HG03108 (cell line): Measurements from ENCODE around the gene ALPI.

Experiments
- ATAC-seq: cut with Tn5 transposase; IDR thresholded peaks from one replicate; pipeline ENCODE4 v1.9.1; 2021; ENCODE audit warnings: moderate library complexity; ENCODE audit not compliant: unreplicated experiment

Gene ALPI

GRCh38 chr2:232483311-232483922 is 27.5 kb downstream of the ALPI start:
- no peak for ATAC-seq

DNA sequence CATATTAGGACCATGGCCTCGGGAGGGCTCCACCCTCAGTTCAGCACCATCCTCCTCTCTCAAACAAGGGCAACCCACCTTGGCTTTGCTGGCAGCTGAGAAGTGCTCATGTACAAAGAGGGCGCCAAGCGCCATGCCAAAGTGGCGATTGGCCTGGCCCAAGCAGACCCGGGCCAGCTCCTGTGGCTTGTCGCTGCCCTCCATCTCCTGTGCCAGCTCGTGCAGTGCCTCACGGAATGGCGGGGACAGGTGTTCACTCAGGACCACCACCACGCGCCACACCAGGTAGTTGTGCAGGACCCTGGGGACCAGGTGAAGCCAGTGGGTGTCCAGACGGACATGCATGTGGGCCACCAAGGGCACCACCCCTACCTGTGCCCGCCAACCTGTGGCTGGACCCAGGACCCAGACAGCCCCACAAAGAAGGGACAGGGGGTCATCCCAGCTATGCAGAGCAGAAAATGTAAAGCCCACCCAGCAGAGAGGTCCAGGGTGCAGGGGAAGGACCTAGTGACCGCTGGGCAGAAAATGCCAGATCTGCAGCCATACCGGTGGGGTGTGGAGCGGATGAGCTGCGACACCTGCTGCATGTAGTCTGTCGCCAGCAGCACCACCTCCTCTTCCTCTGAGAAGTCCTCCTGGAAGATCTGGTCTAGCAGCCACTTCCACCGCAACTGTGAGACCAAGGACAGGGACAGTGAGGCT is 28.1 kb downstream of the ALPI start:
- ATAC-seq, result no peak

GRCh38 chr2:232484628-232485347 is 28.8 kb downstream of the ALPI start:
- ATAC-seq, result no peak

DNA sequence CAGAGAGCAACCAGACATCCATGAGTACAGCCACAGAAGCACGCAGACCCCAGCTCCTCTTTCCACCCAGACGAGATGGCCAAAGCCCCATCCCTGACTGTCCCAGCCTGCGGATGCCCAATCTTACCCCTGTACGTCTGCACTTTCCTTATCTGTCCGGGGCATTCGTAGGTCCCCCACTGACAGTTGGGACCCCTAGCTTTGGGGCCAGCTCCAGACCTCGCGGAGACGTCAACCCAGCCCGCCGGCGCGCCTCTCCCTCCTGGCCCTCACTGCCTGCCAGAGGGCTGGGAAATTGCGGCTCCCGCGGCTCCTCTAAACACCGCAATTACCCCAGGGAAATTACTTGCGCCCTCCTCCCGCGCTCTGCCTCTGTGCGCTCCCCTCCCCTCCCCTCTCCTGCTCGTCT is 29.4 kb downstream of the ALPI start:
- ATAC-seq, result no peak

DNA sequence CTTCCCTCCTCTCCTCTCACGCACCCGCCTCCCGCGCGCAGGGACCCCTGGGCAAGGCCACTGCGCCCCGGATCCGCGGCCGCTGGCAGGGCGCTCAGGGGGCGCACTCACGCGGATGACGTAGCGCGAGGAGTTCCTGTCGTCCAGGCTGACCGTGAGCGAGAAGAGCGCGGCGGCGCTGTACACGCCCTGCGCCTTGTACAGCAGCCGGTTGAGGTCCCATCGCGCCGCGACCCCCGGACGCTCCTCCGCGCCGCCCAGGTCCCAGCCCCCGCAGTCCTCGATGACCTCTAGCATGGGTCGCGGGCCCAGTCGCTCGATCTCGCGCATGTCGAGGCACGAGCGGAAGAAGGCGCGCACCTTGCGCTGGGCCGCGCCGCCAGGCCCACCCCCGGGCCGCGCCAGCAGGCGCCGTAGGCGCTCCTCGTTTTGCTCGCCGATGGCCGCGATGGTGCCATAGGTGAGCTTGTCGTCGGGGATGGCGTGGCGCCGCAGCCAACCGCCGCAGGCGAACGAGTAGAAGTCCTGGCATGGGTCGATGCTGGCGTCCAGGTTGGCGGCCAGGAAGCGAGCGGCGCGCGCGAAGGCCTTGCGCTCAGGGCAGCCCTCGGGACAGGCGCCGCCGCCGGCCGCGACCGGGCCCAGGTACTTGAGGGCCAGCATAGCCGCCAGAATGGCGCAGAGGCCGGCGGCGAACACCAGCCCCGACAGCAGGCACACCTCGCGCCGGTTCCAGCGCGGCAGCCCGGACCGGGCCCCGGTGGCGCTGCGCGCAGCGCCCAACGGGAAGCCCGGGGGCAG is 30.0 kb downstream of the ALPI start:
- no peak for ATAC-seq

GRCh38 chr2:232486558-232487384 is 30.8 kb downstream of the ALPI start:
- no peak for ATAC-seq

- ATAC-seq, result no peak
Observed at GRCh38 chr2:232487385-232488096, 31.6 kb downstream of the ALPI start, which contains the start of gene ECEL1. Gene ECEL1 (minus strand): TSS chr2:232487834. CDS start chr2:232486653, 1,181 bp downstream.

- no peak for ATAC-seq
Observed at GRCh38 chr2:232488097-232488711, 32.3 kb downstream of the ALPI start.

DNA sequence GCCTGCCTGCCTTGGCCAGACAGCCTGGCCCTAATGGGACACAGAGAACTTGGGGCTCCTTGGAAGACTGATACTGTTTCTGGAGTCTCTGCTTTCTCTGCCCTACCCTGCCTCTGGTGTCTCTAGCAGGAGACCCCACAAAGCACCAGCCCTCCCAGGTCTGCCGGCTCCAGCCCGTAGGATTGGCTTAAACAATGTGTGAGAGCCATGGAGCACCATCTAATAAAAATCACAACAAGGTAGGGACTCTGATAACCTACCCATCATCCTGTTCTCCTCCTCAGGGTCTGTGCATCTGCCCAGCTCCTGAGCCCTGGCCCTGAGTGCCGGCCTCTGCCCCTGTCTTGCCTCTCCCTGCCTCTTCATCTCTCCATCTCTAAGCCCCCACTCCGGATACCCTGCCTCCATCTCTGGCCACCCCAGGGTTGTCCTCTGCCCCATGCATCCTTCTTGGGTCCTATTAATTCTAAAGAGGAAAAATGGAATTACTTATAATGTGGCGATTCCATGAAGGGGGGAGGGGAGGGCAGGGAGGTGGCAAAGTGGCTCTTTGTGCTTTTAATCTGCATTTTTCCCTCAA is 32.9 kb downstream of the ALPI start:
- no peak for ATAC-seq

DNA sequence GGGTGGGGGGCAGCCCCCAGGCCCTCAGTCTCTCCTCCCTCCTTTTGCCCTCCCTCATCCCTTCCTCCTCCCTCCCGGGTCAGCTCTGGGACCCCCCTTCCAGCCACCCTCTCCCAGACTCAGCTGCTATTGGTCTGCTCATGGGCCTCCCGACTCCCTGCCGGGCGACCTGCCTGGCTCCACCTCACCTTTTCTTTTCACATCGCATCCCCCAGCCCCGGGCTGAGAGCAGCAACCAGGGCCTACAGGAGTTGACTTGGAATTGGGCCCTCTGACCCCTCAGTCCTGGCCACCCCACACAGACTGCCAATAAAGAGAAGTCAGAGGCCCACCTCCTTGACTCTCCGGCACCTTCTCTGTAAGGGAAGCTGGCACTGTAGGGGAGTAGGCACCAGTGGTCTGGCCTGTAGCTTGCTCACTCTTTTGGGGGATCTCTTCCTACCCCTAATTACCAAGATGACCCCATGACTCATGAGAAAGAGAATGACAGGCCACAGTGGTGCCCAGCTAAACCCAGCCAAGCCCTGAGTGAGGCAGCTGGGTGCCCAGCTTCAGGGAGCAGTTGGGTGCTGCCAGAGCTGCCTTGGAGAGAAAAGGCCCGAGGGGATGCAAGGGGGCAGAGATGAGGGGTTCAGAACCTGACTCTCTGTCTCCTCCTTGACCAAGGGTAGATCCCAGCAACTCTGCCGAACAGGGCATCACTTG is 33.7 kb downstream of the ALPI start:
- ATAC-seq, result no peak

- ATAC-seq, result no peak
Observed at GRCh38 chr2:232490221-232491138, 34.5 kb downstream of the ALPI start.

- ATAC-seq, result no peak
Observed at GRCh38 chr2:232491139-232491780, 35.3 kb downstream of the ALPI start.

DNA sequence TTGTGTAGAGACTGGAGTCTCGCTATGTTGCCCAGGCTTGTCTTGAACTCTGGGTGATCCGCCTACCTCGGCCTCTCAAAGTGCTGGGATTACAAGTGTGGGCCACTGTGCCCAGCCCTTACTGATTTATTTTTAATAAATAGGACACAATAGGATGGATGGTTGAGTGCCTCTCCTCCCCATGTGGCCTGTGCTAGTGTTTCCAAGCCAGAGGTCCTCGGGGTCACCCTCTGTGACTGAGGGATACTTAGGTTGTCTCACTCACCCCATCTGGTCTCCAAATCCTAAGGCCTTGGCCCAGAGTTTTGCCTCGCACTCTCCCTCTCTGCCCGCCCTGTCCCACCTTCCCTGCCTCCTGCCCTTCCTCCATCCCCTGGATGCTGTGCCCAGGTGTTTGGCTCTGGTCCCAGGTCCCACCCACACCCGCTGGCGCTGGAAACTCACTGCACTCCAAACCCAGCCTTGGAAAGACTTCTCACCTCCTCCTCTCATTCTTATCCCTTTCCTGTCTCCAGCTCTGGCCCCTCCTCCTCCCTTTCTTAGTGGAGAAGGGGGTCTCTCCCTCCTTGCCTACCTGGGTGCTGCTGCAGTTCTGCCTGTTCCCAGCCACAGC is 36.4 kb downstream of the ALPI start:
- no peak for ATAC-seq

DNA sequence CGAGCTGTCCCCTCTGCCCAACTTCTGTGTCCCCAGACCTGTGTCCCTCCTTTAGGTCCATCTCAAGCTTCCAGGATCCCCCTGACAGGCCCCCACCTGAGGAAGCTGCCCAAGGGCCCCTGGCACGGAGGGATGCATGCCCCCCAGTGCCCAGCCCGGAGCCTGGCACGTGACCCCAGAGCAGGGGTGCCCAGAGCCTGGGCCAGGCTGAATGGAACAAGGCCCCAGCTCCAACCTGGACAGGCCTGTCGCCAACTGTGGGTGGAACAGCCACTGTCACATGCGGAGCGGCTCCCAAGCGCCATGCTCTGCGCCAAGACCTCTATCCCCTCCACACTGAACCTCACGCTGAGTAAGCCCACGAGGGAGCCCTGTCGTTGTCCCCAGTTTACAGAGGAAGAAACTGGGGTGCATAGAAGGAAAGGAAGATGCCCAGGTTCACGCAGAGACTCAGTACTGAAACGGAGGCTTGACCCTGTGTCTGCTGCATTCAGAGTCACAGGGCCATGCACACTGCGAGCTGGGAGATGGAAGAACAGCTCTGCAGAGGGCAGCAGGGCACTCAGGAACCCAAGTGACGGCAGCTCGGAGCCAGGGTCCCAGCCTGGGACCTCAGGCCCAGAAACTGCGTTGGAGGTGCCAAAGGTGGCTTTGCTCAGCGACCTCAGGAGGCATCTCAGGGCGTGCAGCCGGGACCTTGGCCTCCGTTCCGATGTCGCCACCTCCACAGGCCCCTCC is 37.2 kb downstream of the ALPI start:
- no peak for ATAC-seq

GRCh38 chr2:232493701-232494474 is 37.9 kb downstream of the ALPI start:
- no peak for ATAC-seq
